ENCODE data around the gene GRIN1.

GRIN1 gene

DNA sequence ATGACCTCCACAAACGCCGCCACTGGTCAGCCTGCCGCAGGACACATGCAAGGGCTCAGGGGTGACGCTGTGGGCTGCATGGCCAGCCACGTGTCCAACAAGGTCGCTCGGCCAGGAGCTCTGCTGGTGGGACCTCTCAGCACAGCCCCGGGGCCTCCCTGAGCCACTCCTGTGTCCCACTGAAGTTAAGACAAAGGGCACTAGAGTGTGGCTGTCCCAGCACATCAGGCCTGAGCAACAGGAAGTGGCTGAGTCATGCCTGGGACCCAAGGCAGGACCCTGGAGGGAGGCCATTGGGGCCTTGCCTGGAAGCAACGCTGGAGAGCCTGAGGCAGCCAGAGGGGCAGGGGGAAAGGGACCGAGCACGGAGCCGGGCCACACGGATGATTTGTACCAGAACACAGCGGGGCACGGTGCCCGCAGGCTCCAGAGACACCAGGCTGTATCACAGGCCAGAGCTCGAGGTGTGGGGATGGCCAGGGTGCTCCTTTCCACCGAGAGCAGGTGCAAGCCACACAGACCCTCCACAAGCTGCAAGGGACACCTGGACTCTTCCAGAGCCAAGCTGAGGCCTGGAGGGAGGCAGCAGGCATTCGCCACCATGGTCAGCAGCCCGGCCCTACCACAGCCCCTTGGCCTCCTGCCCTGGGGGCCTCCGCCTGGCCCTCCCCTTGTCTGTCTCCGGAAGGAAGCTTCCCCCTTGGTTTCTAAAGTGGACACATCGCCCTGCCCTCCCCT, 39.4 kb downstream of the GRIN1 start:
- no peak for DNase-seq (ENCODE audit: low spot score)

DNA sequence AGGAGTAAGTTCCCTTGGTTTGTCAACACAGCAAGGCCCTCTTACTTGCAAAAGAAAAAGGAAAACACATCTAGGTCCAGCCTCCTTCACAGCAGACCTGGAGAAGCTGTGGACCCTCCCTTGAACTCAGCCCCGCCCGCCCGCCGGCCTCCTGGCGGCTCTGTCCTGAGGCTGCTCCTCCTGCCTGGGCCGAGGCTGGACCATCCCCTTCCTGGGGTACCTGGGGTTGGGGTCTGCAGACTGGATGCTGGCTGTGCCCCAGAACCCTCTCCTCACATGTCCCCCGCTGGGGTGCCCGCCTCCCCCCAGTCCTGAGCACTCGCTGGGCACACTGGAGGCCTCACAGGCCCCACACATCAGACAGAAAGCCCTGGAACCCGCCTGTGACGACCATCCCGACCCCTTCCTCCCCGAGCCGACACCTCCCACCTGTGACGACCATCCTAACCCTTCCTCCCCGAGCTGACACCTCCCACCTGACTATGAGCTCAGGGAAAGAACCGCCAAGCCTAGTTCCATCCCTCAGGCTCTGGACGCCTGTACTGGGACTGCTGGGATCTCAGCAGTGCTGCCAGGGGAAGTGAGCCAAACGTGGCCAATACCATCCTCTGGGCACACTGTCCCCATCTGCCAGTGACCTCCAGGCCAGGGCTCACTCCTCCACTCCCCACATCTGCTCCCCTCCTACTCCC, 40.1 kb downstream of the GRIN1 start:
- no peak for DNase-seq (ENCODE audit: low spot score)

DNA sequence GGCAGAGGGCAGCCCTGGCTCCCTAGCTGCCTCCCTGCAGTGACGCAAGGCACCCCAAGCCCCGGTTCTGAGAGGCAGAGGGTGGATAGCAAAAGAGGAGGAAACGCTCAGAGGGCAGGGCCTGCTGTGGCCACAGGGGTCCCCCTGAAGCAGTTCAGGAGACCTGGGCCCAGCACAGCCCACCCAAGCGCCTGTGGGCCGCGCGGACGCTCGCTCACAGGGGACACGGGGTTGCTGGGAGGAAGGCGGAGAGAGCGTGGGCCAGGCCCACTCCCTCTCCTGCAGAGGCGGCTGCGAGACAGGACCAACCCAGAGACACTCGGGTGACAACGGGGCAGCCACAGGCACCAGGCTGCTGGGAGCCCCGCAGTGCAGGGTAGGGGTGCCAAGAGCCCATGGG, 40.8 kb downstream of the GRIN1 start:
- no peak for DNase-seq (ENCODE audit: low spot score)

DNA sequence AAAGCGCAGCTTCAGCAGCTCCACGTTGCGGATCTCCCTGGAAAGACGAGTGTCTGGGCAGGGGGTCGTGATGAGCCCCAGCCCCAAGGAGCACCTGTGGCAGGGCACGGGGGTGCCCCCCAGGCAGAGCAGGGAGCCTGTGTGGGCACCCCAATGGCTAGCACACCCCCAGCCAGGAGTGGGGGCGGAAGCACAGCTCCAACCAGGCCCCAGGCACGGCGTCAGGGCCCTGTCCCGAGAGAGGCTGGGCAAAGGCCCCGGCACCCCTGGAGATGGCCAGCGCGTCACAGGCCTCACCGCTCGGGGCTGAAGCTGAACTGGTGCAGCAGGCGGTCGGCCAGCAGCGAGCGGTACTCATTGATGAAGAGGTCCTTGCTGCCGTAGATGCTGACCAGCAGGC, 41.5 kb downstream of the GRIN1 start:
- no peak for DNase-seq (ENCODE audit: low spot score)

DNA sequence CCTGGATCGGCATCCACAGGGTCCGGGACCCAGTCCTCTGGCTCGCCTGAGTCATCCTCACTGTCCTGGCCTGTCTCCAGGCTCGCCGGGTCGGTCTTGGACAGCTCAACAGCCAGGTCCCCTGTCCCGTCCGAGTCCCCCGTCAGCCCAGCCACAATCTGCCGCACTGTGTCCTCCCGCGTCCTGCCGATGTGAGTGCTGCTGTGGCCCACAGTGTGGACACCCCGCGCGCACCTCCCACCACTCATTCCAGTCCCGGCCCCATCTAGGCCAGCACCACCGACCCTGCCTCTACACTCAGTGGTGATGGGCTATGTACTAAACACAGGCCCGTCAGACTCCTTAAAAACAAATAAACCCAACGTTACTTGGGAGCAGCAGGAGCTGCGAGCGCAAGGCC, 42.7 kb downstream of the GRIN1 start:
- DNase-seq (ENCODE audit: low spot score), result no peak

DNA sequence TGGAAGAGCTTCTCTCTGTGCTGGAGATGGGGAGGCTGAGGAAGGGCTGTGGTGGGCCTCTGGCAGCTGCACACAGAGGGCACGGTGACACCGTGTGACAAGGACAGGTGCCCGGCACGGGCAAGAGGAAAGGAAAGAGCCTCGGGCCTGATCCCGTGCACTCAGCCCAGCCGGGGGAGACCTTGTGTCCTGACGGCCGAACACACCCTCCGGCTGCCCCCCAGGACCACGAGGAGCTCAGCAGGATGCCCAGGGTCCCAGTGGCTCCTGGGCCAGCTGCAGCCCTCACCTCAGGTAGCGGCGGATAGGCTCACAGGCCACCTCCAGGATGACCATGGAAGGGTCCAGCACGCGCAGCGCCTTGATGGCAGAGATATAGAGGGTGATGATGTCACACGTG, 43.9 kb downstream of the GRIN1 start:
- no peak for DNase-seq (ENCODE audit: low spot score)

DNA sequence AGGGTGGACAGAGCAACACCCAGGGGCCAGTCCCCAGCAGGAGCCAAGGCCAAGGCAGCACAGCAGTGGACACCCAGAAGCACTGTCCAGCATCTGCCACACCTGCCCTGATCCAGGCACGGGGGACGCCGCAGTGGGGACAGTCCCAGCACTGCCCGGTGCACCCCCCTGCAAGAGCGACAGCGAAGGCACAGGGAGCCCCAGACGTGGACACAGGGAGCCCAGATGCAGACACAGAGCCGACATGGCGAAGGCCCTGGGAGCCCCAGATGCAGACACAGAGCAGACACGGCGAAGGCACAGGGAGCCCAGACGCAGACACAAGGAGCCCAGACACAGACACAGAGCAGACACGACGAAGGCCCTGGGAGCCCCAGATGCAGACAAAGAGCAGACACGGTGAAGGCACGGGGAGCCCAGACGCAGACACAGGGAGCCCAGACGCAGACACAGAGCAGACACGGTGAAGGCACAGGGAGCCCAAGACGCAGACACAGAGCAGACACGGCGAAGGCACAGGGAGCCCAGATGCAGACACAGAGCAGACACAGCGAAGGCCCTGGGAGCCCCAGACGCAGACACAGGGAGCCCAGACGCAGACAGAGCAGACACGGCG, 45.1 kb downstream of the GRIN1 start:
- no peak for DNase-seq (ENCODE audit: low spot score)

DNA sequence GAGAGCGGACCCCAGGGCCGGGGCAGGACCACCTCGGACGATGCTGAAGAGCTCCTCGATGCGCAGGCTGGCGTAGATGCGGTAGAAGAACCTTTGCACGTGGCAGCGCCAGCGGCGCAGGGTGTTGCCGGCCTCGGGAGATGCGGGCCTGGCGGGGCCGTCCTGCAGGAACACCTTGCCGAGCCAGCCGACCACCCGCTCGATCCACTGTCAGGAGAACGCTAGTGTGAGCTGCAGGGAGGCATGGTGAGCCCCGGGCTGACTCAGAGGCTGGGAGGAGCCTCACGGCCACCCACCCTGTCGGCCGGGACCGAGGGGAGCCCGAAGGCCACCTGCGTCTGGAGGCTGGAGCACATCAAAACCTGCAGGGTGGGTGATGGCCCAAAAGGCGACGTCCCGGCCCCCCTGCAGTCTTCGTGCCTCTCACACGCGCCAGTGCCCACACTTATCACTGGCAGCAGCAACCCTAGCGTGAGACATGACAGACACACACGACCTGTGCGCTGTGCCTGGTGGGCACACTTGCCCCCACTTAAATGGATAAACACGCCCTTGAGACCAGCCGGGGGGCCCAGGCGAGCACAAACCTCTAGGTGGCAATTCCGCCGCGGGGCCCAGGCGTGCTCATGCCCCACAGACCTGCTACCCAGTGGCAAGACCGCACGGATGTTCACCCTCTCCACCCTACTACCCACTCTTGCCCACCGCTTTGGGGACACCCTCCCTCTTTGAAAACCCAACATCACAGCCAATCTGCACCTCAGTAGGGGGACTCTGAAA, 46.1 kb downstream of the GRIN1 start:
- DNase-seq (ENCODE audit: low spot score), result no peak

DNA sequence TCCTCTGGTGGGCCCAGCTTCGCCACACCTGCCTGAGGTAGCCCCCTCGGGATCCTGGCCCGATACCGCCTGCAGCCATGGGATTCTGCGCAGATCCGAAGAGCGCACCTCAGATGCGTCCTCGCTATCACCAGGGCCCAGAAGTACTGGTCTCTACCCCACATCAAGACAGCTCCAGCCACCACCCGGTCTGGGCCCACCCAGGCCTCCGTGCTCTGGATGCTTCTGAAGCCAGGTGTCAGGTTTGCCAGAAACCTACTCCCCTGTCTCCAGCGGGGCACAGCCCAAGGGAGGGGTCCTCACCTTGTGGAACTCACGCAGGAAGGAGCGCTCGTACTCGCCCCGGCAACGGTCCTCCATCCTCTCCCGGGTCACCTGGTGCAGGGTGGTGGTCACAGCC, 47.0 kb downstream of the GRIN1 start:
- no peak for DNase-seq (ENCODE audit: low spot score)

DNA sequence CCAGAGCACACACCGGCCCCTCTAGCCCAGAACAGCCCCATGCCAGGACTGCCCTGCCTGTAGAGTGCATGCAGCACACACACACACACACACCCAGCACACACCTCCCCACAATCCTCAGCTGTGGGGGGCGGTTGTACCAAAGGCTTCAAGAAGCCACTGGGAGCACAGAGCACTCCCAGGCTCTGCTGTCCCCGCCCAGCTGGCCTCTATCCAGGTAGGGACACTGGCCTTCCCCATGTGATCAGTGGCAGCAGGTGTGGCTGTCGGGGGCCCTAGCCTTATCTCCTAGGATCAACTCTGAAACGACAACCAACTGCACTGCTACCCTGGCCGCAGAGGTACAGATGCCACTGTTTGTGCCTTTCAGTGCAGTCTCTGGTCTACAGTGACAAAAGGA, 47.4 kb downstream of the GRIN1 start:
- DNase-seq (ENCODE audit: low spot score), result no peak

DNA sequence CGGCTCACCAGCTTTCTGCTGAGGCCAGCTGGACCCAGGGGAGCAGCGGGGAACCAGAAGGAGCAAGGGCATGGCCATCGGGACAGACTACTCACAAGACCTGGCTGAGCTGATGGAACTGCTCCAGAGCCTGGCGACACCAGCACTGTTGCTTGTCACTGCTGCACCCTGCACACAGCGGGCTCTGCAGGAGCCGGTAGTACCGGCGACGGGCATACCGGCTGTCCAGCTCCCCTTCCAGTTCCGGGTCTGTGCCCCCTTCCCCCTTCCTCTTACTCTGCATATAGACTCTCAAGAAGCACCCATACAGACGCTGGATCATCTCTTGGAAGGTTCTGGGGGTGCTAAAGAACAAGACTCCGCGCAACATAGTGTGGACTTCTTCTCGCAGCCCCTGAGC, 48.4 kb downstream of the GRIN1 start:
- no peak for DNase-seq (ENCODE audit: low spot score)

DNA sequence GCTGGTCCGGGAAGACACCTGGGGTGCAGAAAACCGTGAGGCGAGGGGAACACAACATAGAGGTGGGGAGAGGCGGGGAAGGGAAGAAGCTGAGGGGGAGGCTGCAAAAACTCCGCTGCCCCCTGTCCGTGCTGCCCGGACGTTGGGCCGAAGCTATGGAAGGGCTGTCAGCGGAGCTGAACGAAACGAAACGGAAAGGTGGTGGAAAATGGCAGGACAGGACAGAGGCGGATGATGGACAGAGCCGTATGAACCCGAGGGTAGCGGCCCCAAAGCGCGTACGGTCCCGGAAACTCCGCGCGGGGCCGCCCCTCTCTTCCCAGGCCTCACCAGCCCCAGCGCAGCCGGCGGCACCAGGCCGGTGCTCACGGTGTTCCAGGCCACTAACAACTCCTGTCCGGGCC, 49.1 kb downstream of the GRIN1 start:
- DNase-seq (ENCODE audit: low spot score), result no peak

DNA sequence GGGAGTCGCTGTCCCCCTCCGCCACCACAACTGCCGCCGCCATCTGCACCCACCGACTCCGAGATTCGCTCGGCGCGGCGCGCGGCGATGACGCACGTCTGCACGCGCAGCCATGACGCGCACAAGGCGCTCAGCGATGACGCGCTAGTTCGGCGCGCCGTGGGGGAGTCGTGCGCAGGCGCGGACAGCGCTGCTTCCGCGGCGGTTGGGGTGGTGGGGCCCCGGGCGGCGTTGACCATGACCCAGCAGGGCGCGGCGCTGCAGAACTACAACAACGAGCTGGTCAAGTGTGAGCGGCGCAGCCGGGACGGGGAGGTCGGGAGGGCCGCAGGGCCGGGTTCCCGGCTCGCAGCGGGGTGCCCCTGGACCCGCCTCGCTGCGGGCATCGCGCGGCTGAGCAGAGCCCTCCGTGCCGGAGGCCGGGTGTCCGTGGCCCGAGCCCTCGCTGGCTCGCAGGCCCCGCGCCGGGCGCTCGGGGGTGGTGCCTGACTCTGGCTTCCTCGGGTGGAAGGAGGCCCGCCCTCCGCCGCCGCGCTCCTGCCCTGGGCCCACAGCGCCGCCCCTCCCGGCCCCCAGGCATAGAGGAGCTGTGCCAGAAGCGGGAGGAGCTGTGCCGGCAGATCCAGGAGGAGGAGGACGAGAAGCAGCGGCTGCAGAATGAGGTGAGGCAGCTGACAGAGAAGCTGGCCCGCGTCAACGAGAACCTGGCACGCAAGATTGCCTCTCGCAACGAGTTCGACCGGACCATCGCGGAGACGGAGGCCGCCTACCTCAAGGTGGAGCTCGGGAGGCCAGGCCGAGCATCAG, 49.7 kb downstream of the GRIN1 start, which contains the start of the genes ANAPC2 and SSNA1:
TSS of gene ANAPC2 (minus strand) at position 71 of the 807 bp plus-strand sequence. CDS start at position 43, 28 bp downstream.
TSS of gene SSNA1 (plus strand) at position 187 of the 807 bp plus-strand sequence. CDS start at position 238, 51 bp downstream.
- peak; percentile 93 for DNase-seq (ENCODE audit: low spot score)

DNA sequence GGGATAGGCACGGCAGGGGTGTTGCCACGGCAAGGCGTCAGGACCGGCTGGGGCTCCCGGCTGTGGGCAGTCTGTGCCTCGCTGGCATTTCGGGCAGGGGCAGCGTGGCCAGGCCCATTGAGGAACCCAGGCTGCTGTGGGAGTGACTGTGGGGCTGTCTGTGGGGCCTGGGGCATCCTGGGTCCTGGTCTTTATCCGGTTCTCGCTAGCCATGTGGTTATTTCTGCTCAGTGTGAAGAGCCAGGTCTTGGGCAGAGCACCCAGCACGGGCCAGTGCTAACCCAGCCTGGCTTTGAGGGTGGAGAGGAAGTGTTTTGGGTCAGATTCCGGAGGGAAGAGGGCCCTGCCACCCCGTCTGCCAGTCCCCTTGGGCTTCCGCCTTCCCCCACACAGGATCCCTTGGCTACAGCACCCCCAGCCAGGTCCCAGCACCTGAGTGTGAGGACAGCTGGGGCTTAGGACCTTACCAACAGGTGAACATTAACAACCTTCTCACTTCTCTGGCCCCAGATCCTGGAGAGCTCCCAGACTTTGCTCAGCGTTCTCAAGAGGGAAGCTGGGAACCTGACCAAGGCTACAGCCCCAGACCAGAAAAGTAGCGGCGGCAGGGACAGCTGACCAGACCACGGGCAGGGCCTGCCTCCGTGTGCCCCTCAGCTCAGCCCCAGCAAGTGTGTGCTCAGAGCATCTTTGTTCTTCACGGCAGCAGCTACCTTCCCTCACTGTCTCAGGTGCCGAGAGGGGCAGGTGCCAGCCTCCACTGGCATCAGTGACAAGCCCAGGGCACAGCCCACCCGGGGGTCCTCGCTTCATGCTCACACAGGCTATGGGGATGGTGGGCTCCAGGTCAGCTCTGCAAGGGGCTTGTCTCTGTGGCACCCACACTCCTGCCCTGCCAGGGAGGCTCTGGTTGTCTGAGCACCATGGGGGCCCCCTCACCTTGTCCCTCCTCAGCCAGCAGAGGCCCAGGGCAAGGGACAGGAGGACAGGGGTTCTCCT, 50.6 kb downstream of the GRIN1 start:
- DNase-seq (ENCODE audit: low spot score), result no peak

DNA sequence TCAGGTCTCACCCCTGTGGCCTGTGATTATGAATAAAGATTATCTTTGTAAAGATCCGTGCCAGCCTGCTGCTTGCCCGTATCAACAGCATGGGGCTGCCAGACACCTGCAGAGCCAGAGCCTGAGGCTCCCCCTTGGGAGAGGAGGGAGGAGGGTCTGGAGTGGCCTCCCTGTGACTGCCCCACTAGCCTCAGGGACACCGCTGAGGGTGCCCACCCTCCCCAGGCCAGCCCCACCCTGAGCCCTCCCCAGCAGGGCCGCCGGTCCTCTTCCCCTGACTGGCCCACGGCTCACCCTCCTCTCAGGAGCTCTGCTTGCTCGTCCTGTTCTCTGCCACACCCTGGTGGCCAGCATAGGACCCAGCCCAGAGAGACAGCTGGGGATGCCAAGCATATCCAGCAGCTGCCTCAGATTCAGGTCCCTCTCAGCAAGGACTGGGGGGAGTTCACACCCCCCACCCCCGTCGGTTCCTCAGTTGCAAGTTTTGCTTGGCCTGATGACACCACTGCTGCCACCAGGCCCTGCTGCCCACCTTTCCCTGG, 51.4 kb downstream of the GRIN1 start:
- DNase-seq (ENCODE audit: low spot score), result no peak

DNA sequence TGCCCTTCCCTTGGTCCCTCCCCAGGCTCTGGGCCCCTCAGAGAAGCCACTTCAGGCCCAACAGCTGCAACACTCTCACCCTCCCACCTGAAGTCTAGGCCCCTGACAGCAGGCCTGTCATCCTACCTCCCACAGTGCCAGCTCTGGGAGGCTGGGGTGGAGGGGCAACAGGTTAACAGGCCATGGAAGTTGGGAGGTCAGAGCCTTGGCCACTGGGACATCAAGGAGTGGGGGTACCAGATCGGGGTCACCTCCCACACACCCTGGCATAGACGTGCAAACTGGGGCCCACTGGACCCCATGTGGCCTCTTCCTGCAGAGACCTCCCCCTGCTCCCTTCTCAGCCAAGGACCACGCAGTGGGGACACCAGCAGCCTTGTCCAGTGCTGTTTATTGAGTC, 52.3 kb downstream of the GRIN1 start:
- DNase-seq (ENCODE audit: low spot score), result no peak

DNA sequence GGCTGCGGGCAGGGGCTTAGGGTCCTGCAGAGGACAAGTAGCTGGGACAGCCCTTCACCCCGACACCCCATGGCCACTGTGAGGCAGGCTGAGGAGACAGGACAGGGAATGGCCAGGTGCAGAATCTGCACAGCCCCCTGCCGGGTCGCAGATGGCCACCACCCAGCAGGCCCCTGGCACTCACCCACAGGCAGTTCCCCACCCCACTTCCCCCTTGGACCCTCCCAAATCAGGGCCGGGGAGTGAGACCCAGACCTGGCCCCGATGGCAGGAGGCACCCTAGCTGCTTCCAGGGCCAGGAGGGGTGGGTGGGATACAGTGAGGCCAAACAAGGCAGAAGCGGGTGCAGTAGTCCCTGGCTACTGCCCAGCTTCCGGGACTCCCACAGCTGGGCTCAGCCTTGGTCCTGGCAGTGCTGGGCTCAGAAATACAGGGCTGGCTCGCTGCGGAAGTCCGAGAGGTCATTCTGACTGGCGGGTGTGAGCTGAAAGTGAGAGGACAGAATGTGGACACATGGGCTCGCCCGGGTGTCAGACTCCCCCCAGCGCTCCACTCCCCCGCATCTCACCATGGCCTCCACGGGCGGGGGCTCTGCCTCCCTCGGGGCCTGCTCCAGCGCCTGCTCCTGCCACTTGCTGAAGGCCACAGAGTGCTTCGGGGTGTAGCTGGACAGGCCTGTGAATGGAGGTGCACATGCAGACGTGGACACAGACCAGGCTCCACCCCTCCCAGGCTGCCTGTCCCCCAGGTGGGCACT, 52.9 kb downstream of the GRIN1 start:
- DNase-seq (ENCODE audit: low spot score), result peak; percentile 89

DNA sequence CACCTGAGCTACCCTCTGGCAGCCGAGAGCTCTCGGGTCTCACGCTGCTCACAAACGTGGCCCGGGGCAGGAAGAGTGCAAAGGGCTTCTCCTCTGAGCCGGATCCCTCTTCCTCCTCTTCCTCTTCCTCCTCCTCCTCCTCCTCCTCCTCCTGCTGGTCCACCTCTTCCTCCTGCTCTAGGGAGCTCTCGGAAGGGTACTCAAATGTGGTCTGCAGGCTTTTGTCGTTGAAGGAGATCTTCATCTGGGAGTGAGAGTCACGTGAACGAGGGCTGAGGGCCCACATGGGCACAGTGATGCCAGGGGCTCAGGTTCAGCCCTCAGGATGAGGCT, 53.5 kb downstream of the GRIN1 start:
- no peak for DNase-seq (ENCODE audit: low spot score)

DNA sequence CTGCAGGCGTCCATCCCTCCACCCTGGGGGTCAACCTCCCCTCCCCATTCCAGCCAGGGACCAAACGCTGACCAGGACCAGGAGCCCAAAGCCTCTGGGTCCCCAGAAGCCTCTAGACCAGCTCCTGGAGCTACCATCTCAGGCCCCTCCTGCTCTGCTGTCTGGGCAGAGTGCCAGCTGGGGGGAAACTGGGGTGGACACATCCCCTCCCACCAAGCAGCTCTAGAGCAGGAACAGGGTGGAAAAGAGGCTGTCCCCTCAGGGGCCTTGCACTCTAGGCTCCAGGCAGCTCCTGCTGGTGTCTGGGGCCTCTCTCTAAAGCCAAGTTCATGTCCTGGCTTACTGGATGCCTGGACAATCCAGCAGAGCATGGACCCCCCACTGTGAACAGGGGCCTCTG, 53.9 kb downstream of the GRIN1 start:
- no peak for DNase-seq (ENCODE audit: low spot score)
